GM20431 (cell line): ENCODE results near the gene CERS5.
"Not testable (repeated sequence)": the region's sequence is repeated elsewhere in the genome, so short reads cannot be mapped to it uniquely, and the experiment has no call there.

Source experiments
- in situ Hi-C: fragments of 300-500 bp; cut with MseI, MboI; formaldehyde crosslinking; loops from one replicate; pipeline ENCODE4 v1.15.0; 2020; ENCODE audit warnings: low sequenced_read_pairs; ENCODE audit not compliant: unreplicated experiment

Gene CERS5

GRCh38 chr12:50187084-50187900, 20.1 kb upstream of the CERS5 start:
- in situ Hi-C loops = no loop called here

GRCh38 chr12:50186681-50187080, 19.5 kb upstream of the CERS5 start:
- in situ Hi-C loops = no loop called here

- in situ Hi-C loops = no loop called here
Observed at GRCh38 chr12:50185970-50186663, 18.9 kb upstream of the CERS5 start.

GRCh38 chr12:50185301-50185895, 18.2 kb upstream of the CERS5 start:
- in situ Hi-C loops = no loop called here

GRCh38 chr12:50184261-50184660, 17.1 kb upstream of the CERS5 start:
- in situ Hi-C loops = no loop called here

GRCh38 chr12:50182461-50182860, 15.3 kb upstream of the CERS5 start:
- in situ Hi-C loops = no loop called here

- in situ Hi-C loops = no loop called here
Observed at GRCh38 chr12:50181691-50182090, 14.5 kb upstream of the CERS5 start.

GRCh38 chr12:50175716-50176026, 8.5 kb upstream of the CERS5 start:
- in situ Hi-C loops = loop anchor here (10.0 kb wide), 1 partner anchor 91 kb away; the partner anchor contains the start of gene SMARCD1

- in situ Hi-C loops = loop anchor here (10.0 kb wide), 1 partner anchor 90 kb away; the partner anchor contains the start of gene SMARCD1
Observed at GRCh38 chr12:50174971-50175715, 8.0 kb upstream of the CERS5 start.

GRCh38 chr12:50166799-50167048, 445 bp downstream of the CERS5 start:
- in situ Hi-C loops = no loop called here

- in situ Hi-C loops = no loop called here
Observed at GRCh38 chr12:50164963-50165362, 2.2 kb downstream of the CERS5 start.

- in situ Hi-C loops = no loop called here
Observed at GRCh38 chr12:50162230-50162629, 4.9 kb downstream of the CERS5 start.

- in situ Hi-C loops = no loop called here
Observed at GRCh38 chr12:50160643-50161042, 6.5 kb downstream of the CERS5 start.

GRCh38 chr12:50157259-50157658, 9.9 kb downstream of the CERS5 start:
- in situ Hi-C loops = no loop called here

- in situ Hi-C loops = no loop called here
Observed at GRCh38 chr12:50156641-50157040, 10.5 kb downstream of the CERS5 start.

GRCh38 chr12:50154947-50155346, 12.2 kb downstream of the CERS5 start:
- in situ Hi-C loops = not testable (repeated sequence)

GRCh38 chr12:50151047-50151687, 16.0 kb downstream of the CERS5 start:
- in situ Hi-C loops = no loop called here

GRCh38 chr12:50149311-50149710, 17.9 kb downstream of the CERS5 start:
- in situ Hi-C loops = no loop called here

GRCh38 chr12:50148011-50148410, 19.2 kb downstream of the CERS5 start:
- in situ Hi-C loops = not testable (repeated sequence)

GRCh38 chr12:50147281-50147680, 19.9 kb downstream of the CERS5 start:
- in situ Hi-C loops = no loop called here
